HG03558 (cell line): ENCODE results near the gene SPINT3.
"Not testable (repeated sequence)": the region's sequence is repeated elsewhere in the genome, so short reads cannot be mapped to it uniquely, and the experiment has no call there.

Source experiments
- ATAC-seq: cut with Tn5 transposase; IDR thresholded peaks from one replicate; pipeline ENCODE4 v1.9.1; 2021; ENCODE audit warnings: moderate number of reproducible peaks; ENCODE audit not compliant: unreplicated experiment; ENCODE audit errors: extremely low read depth

Gene SPINT3

GRCh38 chr20:45506398-45506797, 9.0 kb downstream of the SPINT3 start:
- ATAC-seq: no peak

GRCh38 chr20:45503403-45503802, 12.0 kb downstream of the SPINT3 start:
- ATAC-seq: no peak

- ATAC-seq: no peak
Measured at GRCh38 chr20:45502561-45502960, 12.9 kb downstream of the SPINT3 start.

- ATAC-seq: no peak
Measured at GRCh38 chr20:45501600-45501999, 13.8 kb downstream of the SPINT3 start.

GRCh38 chr20:45500022-45500421, 15.4 kb downstream of the SPINT3 start:
- no peak for ATAC-seq

- no peak for ATAC-seq
Measured at GRCh38 chr20:45497971-45498494, 17.4 kb downstream of the SPINT3 start.

- no peak for ATAC-seq
Measured at GRCh38 chr20:45496166-45496565, 19.3 kb downstream of the SPINT3 start.

- no peak for ATAC-seq
Measured at GRCh38 chr20:45495501-45495941, 19.9 kb downstream of the SPINT3 start.

- ATAC-seq: no peak
Measured at GRCh38 chr20:45489083-45489531, 26.3 kb downstream of the SPINT3 start.

GRCh38 chr20:45487231-45487635, 28.2 kb downstream of the SPINT3 start:
- no peak for ATAC-seq

GRCh38 chr20:45485388-45485787, 30.0 kb downstream of the SPINT3 start:
- ATAC-seq: no peak

GRCh38 chr20:45484676-45485075, 30.7 kb downstream of the SPINT3 start:
- no peak for ATAC-seq

- no peak for ATAC-seq
Measured at GRCh38 chr20:45479822-45480221, 35.6 kb downstream of the SPINT3 start.

GRCh38 chr20:45477530-45478148, 37.8 kb downstream of the SPINT3 start:
- not testable (repeated sequence) for ATAC-seq

GRCh38 chr20:45472286-45472685, 43.1 kb downstream of the SPINT3 start:
- ATAC-seq: not testable (repeated sequence)

- no peak for ATAC-seq
Measured at GRCh38 chr20:45470937-45471336, 44.5 kb downstream of the SPINT3 start.

GRCh38 chr20:45470262-45470931, 45.0 kb downstream of the SPINT3 start:
- ATAC-seq: no peak

- ATAC-seq: no peak
Measured at GRCh38 chr20:45469336-45470261, 45.8 kb downstream of the SPINT3 start, which contains the start of gene WFDC2. TSS of gene WFDC2 (plus strand) at chr20:45469753. CDS start at chr20:45469782, 29 bp downstream.

- no peak for ATAC-seq
Measured at GRCh38 chr20:45467861-45468260, 47.6 kb downstream of the SPINT3 start.

GRCh38 chr20:45467172-45467571, 48.2 kb downstream of the SPINT3 start:
- no peak for ATAC-seq
